NCI-H460 (cell line): Measurements from ENCODE around the gene COX7B. TPM values are rescaled to one million over a fixed set of nuclear protein-coding genes. Genes with fewer than 3 reads are reported as not detected.
"Not testable (repeated sequence)": the region's sequence is repeated elsewhere in the genome, so short reads cannot be mapped to it uniquely, and the experiment has no call there.

Source experiments
- DNase-seq: peaks from one replicate; pipeline ENCODE4 v3.0.0-alpha.2; 2016; ENCODE audit warnings: low read depth; ENCODE audit errors: extremely low read depth
- small RNA-seq, 2 experiments: library from RNA; depleted of rRNA; stranded (forward); fragments of <200 nt; gene quantifications; one replicate each; pipeline ENCODE3, GENCODE V24; 2014
- total RNA-seq: library from RNA; depleted of rRNA; stranded (reverse); fragments of >200 nt; shearing (Covaris generic); gene quantifications from 2 replicates; pipeline ENCODE4 v1.2.3, GENCODE V29; 2014; rRNA removed

Gene COX7B
- total RNA-seq, 1 experiment from 2014 or later: 562 TPM

DNA sequence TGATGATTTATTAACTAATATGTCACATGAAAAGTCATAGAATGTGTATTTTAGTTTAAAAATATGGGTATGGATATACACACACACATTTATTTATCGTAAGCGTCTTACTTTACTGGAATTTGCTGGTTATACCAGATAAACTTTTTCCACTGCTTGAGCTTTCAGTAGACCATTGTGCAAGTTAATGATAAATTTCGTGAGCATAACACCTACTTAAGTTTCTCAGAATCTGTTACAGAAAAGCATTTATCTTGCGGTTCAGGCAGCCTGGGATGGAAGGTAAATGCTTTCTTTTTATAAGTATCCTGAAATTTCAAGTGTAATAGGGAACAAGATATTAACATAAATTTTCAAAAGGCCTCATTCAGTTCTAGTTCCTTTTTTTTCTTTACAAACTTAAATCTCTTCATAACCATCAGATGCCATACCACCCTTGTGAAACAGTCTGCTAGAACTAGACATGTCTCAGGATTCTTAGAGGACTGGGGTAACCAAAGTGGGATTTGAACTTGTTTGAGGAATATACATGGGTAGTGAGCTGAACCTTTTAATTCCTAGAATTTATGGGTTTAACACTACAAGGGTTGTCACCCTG, 38.9 kb downstream of the COX7B start:
- no peak for DNase-seq

DNA sequence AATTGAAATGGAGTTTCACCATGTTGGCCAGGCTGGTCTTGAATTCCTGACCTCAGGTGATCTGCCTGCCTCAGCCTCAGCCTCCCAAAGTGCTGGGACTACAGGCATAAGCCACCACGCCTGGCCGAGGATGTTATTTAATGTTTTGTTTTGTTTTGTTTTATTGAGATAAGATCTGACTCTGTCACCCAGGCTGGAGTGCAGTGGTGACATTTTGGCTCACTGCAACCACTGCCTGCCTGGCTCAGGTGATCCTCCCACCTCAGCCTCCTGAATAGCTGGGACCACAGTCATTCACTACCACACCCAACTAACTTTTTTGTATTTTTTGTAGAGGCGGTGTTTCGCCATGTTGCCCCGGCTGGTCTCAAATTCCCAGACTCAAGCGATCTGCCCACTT, 45.8 kb downstream of the COX7B start:
- not testable (repeated sequence) for DNase-seq

DNA sequence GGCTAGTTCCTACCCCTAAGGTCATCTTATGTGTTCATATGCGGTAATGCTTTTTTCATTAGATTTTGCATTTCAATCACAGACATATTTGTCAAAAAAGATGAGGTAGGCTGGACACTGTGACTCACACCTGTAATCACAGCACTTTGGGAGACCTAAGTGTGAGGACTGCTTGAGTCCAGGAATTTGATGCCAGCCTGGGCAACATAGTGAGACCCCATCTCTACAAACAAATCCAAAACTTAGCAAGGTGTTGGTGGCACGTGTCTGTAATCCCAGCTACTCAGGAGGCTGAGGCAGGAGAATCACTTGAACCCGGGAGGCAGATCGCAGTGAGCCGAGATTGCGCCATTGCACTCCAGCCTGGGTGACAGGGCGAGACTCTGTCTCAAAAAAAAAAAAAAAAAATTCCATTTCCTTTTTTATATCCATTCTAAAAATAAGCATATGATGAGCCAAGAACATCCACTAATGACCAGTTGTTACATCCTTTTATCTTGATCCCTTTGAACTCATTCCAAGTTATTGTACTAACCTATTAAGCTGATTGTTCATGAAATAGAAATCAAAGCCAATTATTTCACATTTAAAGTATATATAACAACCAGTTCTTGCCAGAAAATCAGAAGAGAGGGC, 46.8 kb downstream of the COX7B start:
- no peak for DNase-seq

DNA sequence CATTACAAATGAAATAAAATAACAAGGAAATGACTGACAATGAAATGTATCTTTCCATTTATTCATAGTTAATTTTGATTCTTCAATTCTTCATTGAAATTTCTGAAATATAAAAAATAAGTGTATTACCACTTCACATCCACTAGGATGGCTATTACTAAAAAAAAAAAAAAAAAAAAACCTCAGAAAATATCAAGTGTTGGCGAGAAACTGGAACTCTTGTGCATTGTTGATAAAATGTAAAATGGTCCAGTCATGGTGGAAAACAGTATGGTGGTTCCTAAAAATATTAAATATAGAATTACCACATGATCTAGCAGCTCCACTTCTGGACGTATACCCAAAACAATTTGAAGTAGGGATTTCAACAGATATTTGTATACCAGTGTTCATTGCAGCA, 47.3 kb downstream of the COX7B start:
- no peak for DNase-seq

DNA sequence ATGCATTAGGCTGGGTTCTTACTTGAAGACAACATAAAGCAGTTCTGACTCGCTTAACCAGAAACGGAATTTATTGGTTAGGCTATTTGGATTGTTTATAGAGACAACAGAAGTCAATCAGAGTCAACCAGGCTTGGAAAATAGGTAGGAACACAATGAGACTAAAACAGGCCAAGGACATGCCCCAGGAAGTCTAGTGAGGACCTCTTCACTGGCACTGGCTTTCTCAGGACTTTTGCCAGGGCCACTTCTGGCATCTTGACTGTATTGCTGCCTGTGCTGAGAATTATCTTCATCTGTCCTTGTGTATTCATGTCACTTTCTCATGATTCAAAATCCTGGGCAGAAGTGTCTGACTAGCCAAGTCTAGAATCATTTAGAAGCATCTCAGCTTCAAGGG, 50.6 kb downstream of the COX7B start:
- no peak for DNase-seq

DNA sequence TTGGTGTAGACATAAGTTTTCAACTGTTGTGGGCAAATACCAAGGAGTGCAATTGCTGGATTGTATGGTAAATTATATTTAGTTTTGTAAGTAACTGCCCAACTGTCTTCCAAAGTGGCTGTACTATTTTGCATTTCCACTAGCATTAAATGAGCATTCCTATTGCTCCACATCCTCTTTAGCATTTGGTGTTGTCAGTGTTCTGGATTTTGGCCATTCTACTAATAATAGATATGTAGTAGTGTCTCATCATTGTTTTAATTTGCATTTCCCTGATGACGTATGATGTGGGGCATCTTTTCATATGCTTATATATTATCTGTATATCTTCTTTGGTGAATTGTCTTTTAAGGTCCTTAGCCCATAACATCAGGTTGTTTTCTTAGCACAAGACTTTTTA, 52.9 kb downstream of the COX7B start:
- no peak for DNase-seq

DNA sequence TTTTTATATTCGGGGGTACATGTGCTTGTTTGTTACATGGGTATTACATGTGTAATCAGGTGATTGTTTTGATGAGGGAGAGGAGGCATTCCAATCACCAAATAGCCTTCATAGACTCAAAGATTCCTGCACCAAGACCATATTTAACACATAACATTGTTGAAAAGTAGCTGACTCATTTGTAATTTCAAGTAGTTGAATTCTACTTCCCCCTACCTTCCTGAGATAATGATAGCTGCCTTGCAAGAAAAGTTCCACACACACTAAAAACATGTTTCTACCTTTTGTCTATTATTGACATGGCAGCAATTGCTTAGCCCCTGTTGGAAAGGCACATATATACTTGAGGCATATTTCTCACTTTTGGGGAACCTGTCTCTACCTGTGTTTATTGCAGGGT, 54.0 kb downstream of the COX7B start:
- DNase-seq: no peak

DNA sequence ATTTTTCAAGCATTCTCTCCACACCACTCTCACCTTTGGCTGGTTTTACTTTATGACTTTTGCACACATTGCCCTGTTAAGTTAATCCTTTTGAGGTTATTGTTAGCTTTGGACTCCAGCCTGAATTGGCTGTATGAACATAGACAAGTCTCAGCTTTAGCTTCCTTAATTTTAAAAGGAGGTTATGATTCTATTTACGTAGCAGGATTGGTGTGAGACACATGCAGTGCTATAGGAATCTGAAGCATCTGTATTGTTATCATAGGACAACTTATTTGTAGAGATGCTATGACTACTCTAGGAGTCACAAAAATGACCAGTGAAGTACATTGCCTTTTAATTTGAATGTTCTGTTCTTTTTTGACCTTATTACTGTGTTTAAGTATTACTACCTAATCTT, 54.4 kb downstream of the COX7B start:
- no peak for DNase-seq

Small RNA genes lying within 50 kb of the gene (small RNA-seq; reads per million reads assigned to genes)
- gene RN7SL460P: 0 reads per million in 2 experiments

Other genes with a start within 250 kb of the COX7B start
- 46.0 and 60.4 TPM in 2 replicates for gene ATRX, start 113.3 kb upstream of the COX7B start, total RNA-seq
- gene MAGT1, start 4.0 kb upstream of the COX7B start, total RNA-seq: 90.5 and 95.0 TPM in 2 replicates
- 9.4 and 9.6 TPM in 2 replicates for gene ATP7A, start 11.2 kb downstream of the COX7B start, total RNA-seq
- gene PGAM4, start 70.2 kb downstream of the COX7B start, total RNA-seq: 0.22 TPM in 1 of 2 replicates, not detected in the other
- gene PGK1, start 204.8 kb downstream of the COX7B start, total RNA-seq: 874 and 904 TPM in 2 replicates
- gene TAF9B, start 240.2 kb downstream of the COX7B start, total RNA-seq: 38.5 and 40.2 TPM in 2 replicates